DOHH2 (cell line): Measurements from ENCODE around the gene HNRNPAB.

Source experiments
- H3F3A ChIP-seq: fragments of 200-600 bp; sonication (generic), shearing (Covaris generic); 2 replicates; pipeline ENCODE4 v1.6.0; 2016; ENCODE audit warnings: antibody characterized with exemption, mild to moderate bottlenecking; ENCODE audit not compliant: control insufficient read depth, insufficient read depth
- H3K27ac ChIP-seq: fragments of 200-600 bp; sonication (generic); 2 replicates; pipeline ENCODE4 v1.5.1; 2014; ENCODE audit warnings: low read depth, mild to moderate bottlenecking, low read length, moderate library complexity
- H3K27me3 ChIP-seq: fragments of 200-600 bp; sonication (generic); 2 replicates; pipeline ENCODE4 v1.6.1; 2014; ENCODE audit warnings: mild to moderate bottlenecking, low read length, mixed read lengths; ENCODE audit not compliant: control insufficient read depth
- H3K36me3 ChIP-seq: fragments of 200-600 bp; sonication (generic); 2 replicates; pipeline ENCODE4 v1.6.1; 2014; ENCODE audit warnings: mild to moderate bottlenecking, low read length, moderate library complexity, mixed read lengths; ENCODE audit not compliant: control insufficient read depth
- H3K4me1 ChIP-seq: fragments of 200-600 bp; sonication (generic); 2 replicates; pipeline ENCODE4 v1.6.1; 2014; ENCODE audit warnings: mild to moderate bottlenecking, low read length, mixed read lengths; ENCODE audit not compliant: control insufficient read depth
- H3K4me2 ChIP-seq: fragments of 200-600 bp; sonication (generic); 2 replicates; pipeline ENCODE4 v1.6.0; 2014; ENCODE audit warnings: mild to moderate bottlenecking, low read length, moderate library complexity
- H3K4me3 ChIP-seq: fragments of 200-600 bp; sonication (generic); 2 replicates; pipeline ENCODE4 v1.5.1; 2014; ENCODE audit warnings: mild to moderate bottlenecking, low read length, mixed read lengths
- H3K79me2 ChIP-seq: fragments of 200-600 bp; sonication (generic); 2 replicates; pipeline ENCODE4 v1.6.1; 2014; ENCODE audit warnings: mild to moderate bottlenecking, low read length, mixed read lengths; ENCODE audit not compliant: control insufficient read depth
- H3K9me2 ChIP-seq: fragments of 200-600 bp; sonication (generic); replicated peaks from 2 replicates; pipeline ENCODE4 v1.6.1; 2014; ENCODE audit warnings: mild to moderate bottlenecking, low read length, mixed read lengths; ENCODE audit not compliant: control insufficient read depth
- H3K9me3 ChIP-seq: fragments of 200-600 bp; sonication (generic); 2 replicates; pipeline ENCODE4 v1.6.1; 2014; ENCODE audit warnings: antibody characterized with exemption, low read length, mixed read lengths; ENCODE audit not compliant: control insufficient read depth, insufficient read depth
- H4K20me1 ChIP-seq: fragments of 200-600 bp; sonication (generic); 2 replicates; pipeline ENCODE4 v1.6.0; 2014; ENCODE audit warnings: low read depth, mild to moderate bottlenecking, antibody characterized with exemption, low read length, moderate library complexity; ENCODE audit not compliant: control insufficient read depth, insufficient read depth
- EZH2phosphoT487 ChIP-seq: fragments of 200-600 bp; sonication (generic); IDR thresholded peaks from 2 replicates; pipeline ENCODE4 v1.6.1; 2017; ENCODE audit warnings: borderline replicate concordance, mild to moderate bottlenecking, antibody characterized with exemption, low read length, moderate library complexity, mixed read lengths
- TF ChIP-seq, protein P1 (sequence below): fragments of 200-600 bp; sonication (generic); IDR thresholded peaks from one replicate; pipeline ENCODE4 v1.5.1; 2014; ENCODE audit warnings: antibody characterized with exemption, mild to moderate bottlenecking, low read depth, low read length; ENCODE audit not compliant: poor library complexity, severe bottlenecking

HNRNPAB gene

DNA sequence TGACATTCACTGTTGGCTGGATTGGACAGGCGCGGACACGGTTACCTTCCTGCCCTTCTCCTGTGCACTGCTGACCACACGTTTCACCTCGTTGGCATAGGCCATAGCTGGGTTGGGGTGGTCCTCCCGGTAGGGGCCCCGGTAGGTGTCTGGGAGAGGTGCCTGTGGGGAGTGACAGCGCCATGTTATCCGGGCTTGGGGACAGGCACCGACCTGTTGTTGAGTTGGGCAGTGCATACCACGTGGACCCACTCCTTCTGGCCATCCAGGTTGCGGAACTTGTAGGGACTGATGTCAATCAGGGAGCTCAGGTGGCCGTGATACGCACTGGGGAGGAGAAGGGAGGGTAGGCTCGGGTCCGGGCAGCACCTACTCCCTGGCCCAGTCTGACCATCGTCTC lies 20.1 kb downstream of the HNRNPAB start:
- Histone ChIP-seq H3F3A (peaks cover 13% of the 10 kb centered on the region), H3K4me1 (no peaks in the 10 kb centered on the region), H3K4me2 (no peak overlapping the region), H3K79me2 (peaks cover 31% of the 10 kb centered on the region), H3K36me3 (peaks cover 95% of the 10 kb centered on the region), H3K27ac (no peak overlapping the region), H3K9me3 (no peaks in the 10 kb centered on the region), H3K27me3 (no peaks in the 10 kb centered on the region), H4K20me1 (peaks cover 2% of the 10 kb centered on the region), H3K9me2 (no peaks in the 10 kb centered on the region), H3K4me3 (no peak overlapping the region)
- no peak for TF ChIP-seq EZH2phosphoT487
- TF ChIP-seq, protein P1, sequence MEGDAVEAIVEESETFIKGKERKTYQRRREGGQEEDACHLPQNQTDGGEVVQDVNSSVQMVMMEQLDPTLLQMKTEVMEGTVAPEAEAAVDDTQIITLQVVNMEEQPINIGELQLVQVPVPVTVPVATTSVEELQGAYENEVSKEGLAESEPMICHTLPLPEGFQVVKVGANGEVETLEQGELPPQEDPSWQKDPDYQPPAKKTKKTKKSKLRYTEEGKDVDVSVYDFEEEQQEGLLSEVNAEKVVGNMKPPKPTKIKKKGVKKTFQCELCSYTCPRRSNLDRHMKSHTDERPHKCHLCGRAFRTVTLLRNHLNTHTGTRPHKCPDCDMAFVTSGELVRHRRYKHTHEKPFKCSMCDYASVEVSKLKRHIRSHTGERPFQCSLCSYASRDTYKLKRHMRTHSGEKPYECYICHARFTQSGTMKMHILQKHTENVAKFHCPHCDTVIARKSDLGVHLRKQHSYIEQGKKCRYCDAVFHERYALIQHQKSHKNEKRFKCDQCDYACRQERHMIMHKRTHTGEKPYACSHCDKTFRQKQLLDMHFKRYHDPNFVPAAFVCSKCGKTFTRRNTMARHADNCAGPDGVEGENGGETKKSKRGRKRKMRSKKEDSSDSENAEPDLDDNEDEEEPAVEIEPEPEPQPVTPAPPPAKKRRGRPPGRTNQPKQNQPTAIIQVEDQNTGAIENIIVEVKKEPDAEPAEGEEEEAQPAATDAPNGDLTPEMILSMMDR, result no peak

DNA sequence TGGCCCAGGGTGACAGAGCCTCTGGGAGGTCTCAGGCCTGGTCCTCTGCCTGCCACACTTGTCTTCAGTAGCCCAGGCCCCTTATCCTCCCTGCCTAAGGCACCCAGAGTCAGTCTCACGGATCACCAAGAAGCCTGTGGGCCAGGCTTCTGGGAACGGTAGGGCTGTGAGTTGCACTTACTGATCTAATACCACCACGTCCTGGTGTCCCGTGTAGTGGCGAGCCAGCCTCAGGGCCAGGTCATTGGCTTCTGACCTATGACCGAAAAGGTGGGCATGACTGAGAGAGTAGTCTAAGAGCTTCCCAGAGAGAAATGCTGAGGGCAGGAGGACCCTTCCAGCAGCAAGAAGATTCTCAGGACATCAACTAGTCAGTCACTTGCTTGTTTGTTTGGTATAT lies 20.8 kb downstream of the HNRNPAB start:
- Histone ChIP-seq H3K4me2 (no peak overlapping the region), H3K4me3 (no peak overlapping the region), H4K20me1 (peaks cover 2% of the 10 kb centered on the region), H3K36me3 (peaks cover 99% of the 10 kb centered on the region), H3K27ac (no peak overlapping the region), H3K79me2 (peaks cover 36% of the 10 kb centered on the region), H3K9me2 (no peaks in the 10 kb centered on the region), H3K27me3 (no peaks in the 10 kb centered on the region), H3F3A (peaks cover 13% of the 10 kb centered on the region), H3K9me3 (no peaks in the 10 kb centered on the region), H3K4me1 (peaks cover 5% of the 10 kb centered on the region)
- TF ChIP-seq, protein P1, result no peak
- no peak for TF ChIP-seq EZH2phosphoT487

DNA sequence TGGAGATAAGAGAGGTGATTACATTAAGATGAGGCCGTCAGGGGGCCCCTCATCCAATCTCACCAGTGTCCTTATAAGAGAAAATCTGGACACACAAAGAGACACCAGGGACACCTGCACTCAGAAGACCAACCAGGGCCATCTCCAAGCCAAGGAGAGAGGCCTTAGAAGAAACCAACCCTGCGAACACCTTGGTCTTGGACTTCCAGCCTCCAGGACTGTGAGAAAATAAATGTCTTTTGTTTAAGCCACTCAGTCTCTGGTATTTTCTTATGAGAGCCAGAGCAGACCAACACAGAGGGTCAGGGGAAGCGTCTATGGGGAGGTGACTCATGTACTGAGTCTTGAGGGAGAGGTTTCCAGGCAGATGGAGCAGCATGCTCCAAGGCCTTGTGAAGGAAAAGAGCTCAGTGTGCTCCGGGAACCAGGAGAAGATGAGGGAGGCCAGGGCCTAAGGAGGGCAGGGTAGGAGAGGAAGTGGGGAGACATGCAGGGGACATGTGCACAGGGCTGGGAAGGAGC lies 22.9 kb downstream of the HNRNPAB start:
- Histone ChIP-seq H3F3A (no peaks in the 10 kb centered on the region), H3K4me1 (peaks cover 20% of the 10 kb centered on the region), H4K20me1 (peaks cover 15% of the 10 kb centered on the region), H3K9me3 (no peaks in the 10 kb centered on the region), H3K4me2 (no peak overlapping the region), H3K27me3 (no peaks in the 10 kb centered on the region), H3K79me2 (peaks cover 56% of the 10 kb centered on the region), H3K4me3 (no peak overlapping the region), H3K27ac (no peak overlapping the region), H3K36me3 (peaks cover 99% of the 10 kb centered on the region), H3K9me2 (no peaks in the 10 kb centered on the region)
- TF ChIP-seq, protein P1, result no peak
- no peak for TF ChIP-seq EZH2phosphoT487
